Head of caudate nucleus (tissue), 42 donors: Measurements from ENCODE around the gene PITPNM3.
"Not testable (repeated sequence)": the region's sequence is repeated elsewhere in the genome, so short reads cannot be mapped to it uniquely, and the experiment has no call there.

Experiments
- DNase-seq, 42 donors: peaks; one replicate each; pipeline versions ENCODE4 v3.0.0 to v3.0.0-alpha.2; 2020 to 2021; ENCODE audit warnings: mixed read lengths in 7 of 42
- intact Hi-C: fragments of 100-400 bp; cut with DNase I; formaldehyde crosslinking; loops from one replicate; pipeline ENCODE4 v1.15.0; 2022

Gene PITPNM3

GRCh38 chr17:6494239-6494941, 62.0 kb downstream of the PITPNM3 start:
- DNase-seq: peak in 2 of 42 donors; percentile 16 to 32
- intact Hi-C loops: no loop called here

- intact Hi-C loops: no loop called here
Observed at GRCh38 chr17:6492892-6493674, 63.3 kb downstream of the PITPNM3 start.

GRCh38 chr17:6491071-6491700, 65.2 kb downstream of the PITPNM3 start:
- DNase-seq: no peak
- intact Hi-C loops: no loop called here

More at GRCh38 chr17:6492892-6493674, 63.3 kb downstream of the PITPNM3 start:
- peak in 2 of 42 donors; percentile 12 to 23 for DNase-seq

GRCh38 chr17:6489016-6489550, 67.3 kb downstream of the PITPNM3 start:
- intact Hi-C loops: no loop called here
- peak in 1 of 42 donors; percentile 30 for DNase-seq

GRCh38 chr17:6488008-6488539, 68.3 kb downstream of the PITPNM3 start:
- intact Hi-C loops: no loop called here
- no peak for DNase-seq

GRCh38 chr17:6487251-6488007, 68.9 kb downstream of the PITPNM3 start:
- DNase-seq: no peak
- intact Hi-C loops: no loop called here

- no peak for DNase-seq
- intact Hi-C loops: no loop called here
Observed at GRCh38 chr17:6485646-6486412, 70.5 kb downstream of the PITPNM3 start.

GRCh38 chr17:6483507-6483906, 72.8 kb downstream of the PITPNM3 start:
- DNase-seq: no peak
- intact Hi-C loops: no loop called here

- intact Hi-C loops, DNase-seq: not testable (repeated sequence)
Observed at GRCh38 chr17:6482796-6483195, 73.6 kb downstream of the PITPNM3 start.

- no peak for DNase-seq
- intact Hi-C loops: no loop called here
Observed at GRCh38 chr17:6482105-6482455, 74.3 kb downstream of the PITPNM3 start.

GRCh38 chr17:6480303-6480675, 76.1 kb downstream of the PITPNM3 start:
- DNase-seq: no peak

GRCh38 chr17:6479622-6480302, 76.6 kb downstream of the PITPNM3 start:
- intact Hi-C loops: no loop called here
- peak in 2 of 42 donors; percentile 5 to 43 for DNase-seq

More at GRCh38 chr17:6480303-6480675, 76.1 kb downstream of the PITPNM3 start:
- intact Hi-C loops: no loop called here

GRCh38 chr17:6478486-6478885, 77.9 kb downstream of the PITPNM3 start:
- intact Hi-C loops: no loop called here
- DNase-seq: no peak

GRCh38 chr17:6477831-6478383, 78.4 kb downstream of the PITPNM3 start:
- no peak for DNase-seq
- intact Hi-C loops: no loop called here

- DNase-seq: no peak
- intact Hi-C loops: no loop called here
Observed at GRCh38 chr17:6476810-6477179, 79.6 kb downstream of the PITPNM3 start.

GRCh38 chr17:6476076-6476809, 80.1 kb downstream of the PITPNM3 start:
- DNase-seq: no peak
- intact Hi-C loops: no loop called here

- no peak for DNase-seq
- intact Hi-C loops: no loop called here
Observed at GRCh38 chr17:6475411-6475810, 80.9 kb downstream of the PITPNM3 start.
